IPS-20b (cell line): ENCODE data around the gene JMJD1C.

Experiments
- H3K27ac ChIP-seq: one replicate; pipeline ENCODE4 v1.5.1; 2013; ENCODE audit warnings: low read length
- H3K27me3 ChIP-seq: 2 replicates; pipeline ENCODE4 v1.6.1; 2013; ENCODE audit warnings: mild to moderate bottlenecking, low read length, inconsistent platforms; ENCODE audit not compliant: insufficient read depth
- H3K36me3 ChIP-seq: 2 replicates; pipeline ENCODE4 v1.6.1; 2013; ENCODE audit warnings: low read depth, mild to moderate bottlenecking, inconsistent platforms, low read length, moderate library complexity; ENCODE audit not compliant: insufficient read depth
- H3K4me1 ChIP-seq: 2 replicates; pipeline ENCODE4 v1.6.1; 2013; ENCODE audit warnings: mild to moderate bottlenecking, control low read depth, inconsistent platforms, low read length, moderate library complexity; ENCODE audit not compliant: insufficient read depth
- H3K4me3 ChIP-seq: 2 replicates; pipeline ENCODE4 v1.5.1; 2013; ENCODE audit warnings: mild to moderate bottlenecking, low read length, inconsistent platforms
- H3K9ac ChIP-seq: 2 replicates; pipeline ENCODE4 v1.6.1; 2013; ENCODE audit warnings: low read depth, mild to moderate bottlenecking, inconsistent platforms, low read length, moderate library complexity
- H3K9me3 ChIP-seq: 2 replicates; pipeline ENCODE4 v1.6.1; 2013; ENCODE audit warnings: mild to moderate bottlenecking, low read depth, low read length, inconsistent platforms; ENCODE audit not compliant: insufficient read depth

Gene JMJD1C

DNA sequence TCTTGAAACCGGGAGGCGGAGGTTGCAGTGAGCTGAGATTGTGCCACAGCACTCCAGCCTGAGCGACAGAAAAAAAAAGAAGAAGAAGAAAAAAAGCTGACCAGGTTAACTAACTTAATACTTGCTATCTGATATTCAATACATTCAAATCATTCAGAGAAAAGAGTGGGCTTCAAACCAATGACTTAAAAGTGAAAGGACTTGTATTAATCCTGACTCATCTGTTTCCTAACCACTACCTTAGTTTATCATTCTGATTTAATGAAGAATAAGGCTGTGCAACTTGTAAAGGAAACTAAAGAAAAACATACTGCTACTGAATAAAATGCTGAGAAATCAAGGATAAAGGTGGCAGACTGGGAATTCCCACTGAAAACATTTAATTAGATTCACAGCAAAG is 204.3 kb downstream of the JMJD1C start:
- H3K4me1 ChIP-seq = peaks cover 21% of the 10 kb centered on the region
- H3K9ac ChIP-seq = no peak overlapping the region
- no peak overlapping the region for H3K27ac ChIP-seq
- no peaks in the 10 kb centered on the region for H3K27me3 ChIP-seq
- H3K4me3 ChIP-seq = no peak overlapping the region
- peaks cover 60% of the 10 kb centered on the region for H3K36me3 ChIP-seq
- no peaks in the 10 kb centered on the region for H3K9me3 ChIP-seq

DNA sequence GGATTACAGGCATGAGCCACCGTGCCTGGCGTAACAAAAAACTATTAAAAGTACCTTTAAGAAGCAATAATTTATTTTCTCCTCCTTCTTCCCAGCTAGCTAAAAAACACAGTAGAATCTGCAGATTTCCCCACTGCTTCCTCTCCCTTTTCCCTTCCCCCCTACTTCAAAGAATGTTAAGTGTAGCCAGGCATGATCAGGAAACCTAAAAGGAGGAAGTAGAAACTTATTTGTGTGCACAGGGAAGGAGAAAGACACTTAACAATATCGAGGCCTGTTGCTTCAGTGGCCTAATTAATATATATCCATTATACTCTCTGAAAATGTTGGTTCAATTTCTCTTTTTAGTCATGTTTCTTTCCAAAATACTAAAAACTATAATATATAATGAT is 204.9 kb downstream of the JMJD1C start:
- H3K4me3 ChIP-seq = no peak overlapping the region
- no peaks in the 10 kb centered on the region for H3K9me3 ChIP-seq
- peaks cover 64% of the 10 kb centered on the region for H3K36me3 ChIP-seq
- no peak overlapping the region for H3K9ac ChIP-seq
- H3K4me1 ChIP-seq = peaks cover 21% of the 10 kb centered on the region
- H3K27me3 ChIP-seq = no peaks in the 10 kb centered on the region
- no peak overlapping the region for H3K27ac ChIP-seq

DNA sequence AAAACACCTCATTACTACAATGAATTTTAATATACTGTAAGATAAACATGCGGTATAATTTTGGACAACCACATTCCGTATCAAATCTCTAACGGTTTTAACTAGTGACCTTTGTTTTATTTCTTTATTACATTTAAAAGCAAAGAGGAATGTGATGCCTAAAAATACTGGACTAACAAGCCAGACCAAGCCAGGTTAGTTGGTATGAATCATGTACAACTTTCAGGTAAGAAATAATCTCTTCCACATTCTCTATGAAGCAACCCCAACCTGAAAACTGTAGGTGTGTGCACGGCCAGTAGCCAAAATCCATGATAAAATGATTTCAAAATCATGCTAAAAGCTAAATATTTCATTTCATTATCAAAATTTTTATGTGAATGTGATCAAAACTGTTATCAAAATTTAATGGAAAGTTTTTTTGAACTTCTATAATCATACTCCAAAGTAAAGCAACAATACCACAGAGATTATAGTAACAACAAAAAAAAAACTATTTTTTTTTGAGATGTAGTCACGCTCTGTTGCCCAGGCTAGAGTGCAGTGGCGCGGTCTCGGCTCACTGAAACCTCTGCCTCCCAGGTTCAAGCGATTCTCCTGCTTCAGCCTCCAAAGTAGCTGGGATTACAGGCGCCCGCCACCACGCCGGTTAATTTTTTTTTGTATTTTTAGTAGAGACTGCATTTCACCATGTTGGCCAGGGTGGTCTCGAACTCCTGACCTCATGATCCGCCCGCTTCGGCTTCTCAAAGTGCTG is 205.5 kb downstream of the JMJD1C start:
- H3K27ac ChIP-seq = no peak overlapping the region
- no peaks in the 10 kb centered on the region for H3K27me3 ChIP-seq
- H3K4me3 ChIP-seq = no peak overlapping the region
- no peak overlapping the region for H3K9ac ChIP-seq
- H3K4me1 ChIP-seq = peaks cover 21% of the 10 kb centered on the region
- H3K9me3 ChIP-seq = no peaks in the 10 kb centered on the region
- H3K36me3 ChIP-seq = peaks cover 68% of the 10 kb centered on the region

- peaks cover 23% of the 10 kb centered on the region for H3K4me1 ChIP-seq
- H3K36me3 ChIP-seq = peaks cover 79% of the 10 kb centered on the region
- no peak overlapping the region for H3K27ac ChIP-seq
- H3K4me3 ChIP-seq = peak overlapping the region; percentile 8; the same call in 1 of the 2 replicates
- H3K9me3 ChIP-seq = no peaks in the 10 kb centered on the region
- H3K27me3 ChIP-seq = no peaks in the 10 kb centered on the region
- no peak overlapping the region for H3K9ac ChIP-seq
Observed at GRCh38 chr10:63258920-63259678, 206.7 kb downstream of the JMJD1C start.

DNA sequence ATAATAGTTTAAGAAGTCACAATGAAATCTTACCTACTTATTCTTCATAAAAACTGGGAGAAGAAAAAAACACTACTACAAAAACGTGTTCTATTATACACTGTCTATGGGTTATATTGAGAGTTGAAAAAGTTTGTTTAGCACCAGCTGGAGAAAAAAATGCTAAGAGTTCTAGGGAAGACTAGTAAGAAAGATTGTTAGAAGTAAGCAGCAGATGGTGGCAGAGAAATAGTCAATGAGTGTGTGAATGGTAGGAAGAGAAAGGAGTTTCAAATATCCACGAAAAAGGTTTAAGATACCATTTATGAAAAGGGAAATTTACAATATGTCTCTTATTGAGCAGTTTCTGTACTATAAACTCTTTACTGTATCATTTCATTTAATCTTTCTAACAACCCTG is 208.0 kb downstream of the JMJD1C start:
- no peak overlapping the region for H3K9ac ChIP-seq
- H3K36me3 ChIP-seq = peaks cover 85% of the 10 kb centered on the region
- peaks cover 27% of the 10 kb centered on the region for H3K4me1 ChIP-seq

DNA sequence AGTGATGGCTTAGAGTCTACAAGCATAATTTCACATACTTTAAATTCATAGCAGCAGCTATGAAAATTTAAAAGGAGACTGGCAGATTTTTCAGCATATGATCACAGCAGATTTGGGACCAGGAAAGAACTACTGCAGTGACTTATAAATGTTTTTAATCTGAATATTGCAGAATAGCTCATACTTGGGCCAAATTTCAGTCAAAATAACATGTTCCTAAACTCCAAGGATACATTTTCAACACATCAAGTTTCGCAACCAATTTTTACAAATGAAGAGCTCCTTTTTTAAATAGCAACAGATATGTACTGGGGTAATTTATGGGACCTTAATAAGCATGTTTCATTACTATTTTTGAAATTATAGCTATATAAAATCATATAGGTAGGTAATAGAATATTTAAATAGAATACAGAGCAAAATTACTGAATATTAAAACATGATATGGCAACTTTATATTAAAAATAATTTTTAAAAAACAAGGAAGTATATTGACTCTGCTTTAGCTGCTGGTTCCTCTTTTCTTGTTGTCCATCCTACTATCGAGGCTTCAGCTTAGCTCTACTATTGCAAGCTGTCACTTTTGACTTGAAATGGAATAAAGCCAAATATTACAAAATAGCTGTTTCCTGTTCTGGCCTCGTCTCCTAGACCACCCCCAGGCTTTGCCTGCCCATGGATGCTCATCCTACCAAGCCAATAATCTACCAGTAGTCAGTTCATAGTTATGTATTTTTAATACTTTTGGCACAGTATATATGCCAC is 209.6 kb downstream of the JMJD1C start:
- no peak overlapping the region for H3K27ac ChIP-seq

More for the DNA sequence above, 208.0 kb downstream of the JMJD1C start:
- Histone ChIP-seq H3K4me3 (no peak overlapping the region), H3K9me3 (no peaks in the 10 kb centered on the region), H3K27me3 (no peaks in the 10 kb centered on the region), H3K27ac (no peak overlapping the region)

DNA sequence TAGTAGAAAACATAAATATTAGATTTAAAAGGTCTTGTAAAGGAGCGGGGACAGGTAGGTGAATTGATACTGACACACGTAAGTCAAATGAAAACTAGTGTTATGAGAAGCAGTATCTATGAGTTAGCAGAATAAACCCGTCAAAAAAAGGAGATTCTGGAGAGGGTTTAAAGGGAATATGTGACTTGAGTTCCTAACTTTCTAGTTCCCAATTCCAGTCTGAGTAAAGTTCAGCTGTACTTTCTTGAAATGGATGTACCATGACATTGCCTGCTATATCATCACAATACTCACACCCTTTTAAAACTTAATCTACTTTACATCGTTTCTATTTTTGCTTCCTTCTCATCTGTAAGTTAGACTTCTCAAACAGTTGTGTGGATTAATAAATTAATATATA is 210.5 kb downstream of the JMJD1C start:
- Histone ChIP-seq H3K36me3 (peaks cover 78% of the 10 kb centered on the region), H3K27ac (no peak overlapping the region), H3K4me3 (no peak overlapping the region), H3K4me1 (peaks cover 29% of the 10 kb centered on the region), H3K27me3 (no peaks in the 10 kb centered on the region), H3K9me3 (no peaks in the 10 kb centered on the region), H3K9ac (no peak overlapping the region)

More for the DNA sequence above, 209.6 kb downstream of the JMJD1C start:
- H3K36me3 ChIP-seq = peaks cover 79% of the 10 kb centered on the region
- H3K27me3 ChIP-seq = no peaks in the 10 kb centered on the region
- H3K9me3 ChIP-seq = no peaks in the 10 kb centered on the region
- H3K4me3 ChIP-seq = no peak overlapping the region
- H3K4me1 ChIP-seq = peaks cover 29% of the 10 kb centered on the region
- no peak overlapping the region for H3K9ac ChIP-seq

- Histone ChIP-seq H3K4me1 (peaks cover 23% of the 10 kb centered on the region; the same call in 1 of the 2 replicates), H3K9ac (no peak overlapping the region), H3K36me3 (peaks cover 74% of the 10 kb centered on the region), H3K4me3 (no peak overlapping the region), H3K27ac (no peak overlapping the region), H3K9me3 (no peaks in the 10 kb centered on the region), H3K27me3 (no peaks in the 10 kb centered on the region)
Observed at GRCh38 chr10:63253040-63253439, 212.7 kb downstream of the JMJD1C start.

DNA sequence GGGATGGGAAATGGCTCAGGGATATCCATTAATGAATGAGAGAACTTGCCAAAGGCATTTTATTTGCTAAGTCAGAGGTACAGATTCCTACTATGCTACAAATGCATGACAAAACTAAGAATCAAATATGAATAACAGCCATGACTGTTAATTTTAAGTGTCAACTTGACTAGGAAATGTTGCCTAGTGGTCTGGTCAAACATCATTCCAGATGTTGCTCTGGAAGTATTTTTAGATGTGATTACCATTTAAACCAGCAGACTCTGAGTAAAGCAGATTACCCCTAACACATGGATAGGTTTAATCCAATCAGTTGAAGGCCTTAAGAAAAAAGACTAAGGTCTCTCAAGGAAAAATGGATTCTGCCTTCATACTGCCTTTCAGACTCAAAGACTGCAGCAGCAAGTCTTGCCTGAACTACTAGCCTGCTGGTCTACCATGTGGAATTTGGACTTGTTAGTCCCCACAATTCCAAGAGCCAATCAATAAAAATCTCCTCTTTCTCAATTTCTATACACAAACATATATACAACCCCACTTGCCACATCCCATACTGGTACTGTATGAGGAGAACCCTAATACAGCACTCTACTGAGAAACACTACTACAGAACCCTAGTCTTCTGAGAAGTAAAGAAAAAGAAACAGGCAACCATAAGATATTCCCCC is 213.5 kb downstream of the JMJD1C start:
- H3K4me3 ChIP-seq = no peak overlapping the region
- H3K9ac ChIP-seq = no peak overlapping the region
- H3K4me1 ChIP-seq = peaks cover 19% of the 10 kb centered on the region; the same call in 1 of the 2 replicates
- no peaks in the 10 kb centered on the region for H3K9me3 ChIP-seq
- H3K27me3 ChIP-seq = no peaks in the 10 kb centered on the region
- H3K36me3 ChIP-seq = peaks cover 66% of the 10 kb centered on the region
- no peak overlapping the region for H3K27ac ChIP-seq

DNA sequence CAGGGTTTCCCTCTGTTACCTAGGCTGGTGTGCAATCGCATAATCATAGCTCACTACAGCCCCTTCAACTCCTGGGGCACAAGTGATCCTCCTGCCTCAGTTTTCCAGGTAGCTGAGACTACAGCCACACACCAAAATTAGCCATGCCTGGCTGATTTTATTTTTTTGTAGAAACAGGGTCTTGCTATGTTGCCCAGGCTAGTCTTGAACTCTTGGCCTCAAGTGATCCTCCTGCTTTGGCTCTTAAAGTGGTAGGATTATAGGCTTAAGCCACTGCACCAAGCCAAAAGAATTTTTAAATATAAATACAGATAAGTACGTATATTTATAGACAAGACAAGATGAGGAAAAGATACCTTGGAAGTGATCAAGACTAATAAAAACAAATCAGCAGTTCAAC is 215.7 kb downstream of the JMJD1C start:
- Histone ChIP-seq H3K9me3 (peaks cover 3% of the 10 kb centered on the region; the same call in 1 of the 2 replicates), H3K27me3 (no peaks in the 10 kb centered on the region), H3K4me1 (peaks cover 19% of the 10 kb centered on the region; the same call in 1 of the 2 replicates), H3K4me3 (no peak overlapping the region), H3K9ac (no peak overlapping the region), H3K27ac (no peak overlapping the region), H3K36me3 (peaks cover 48% of the 10 kb centered on the region)

DNA sequence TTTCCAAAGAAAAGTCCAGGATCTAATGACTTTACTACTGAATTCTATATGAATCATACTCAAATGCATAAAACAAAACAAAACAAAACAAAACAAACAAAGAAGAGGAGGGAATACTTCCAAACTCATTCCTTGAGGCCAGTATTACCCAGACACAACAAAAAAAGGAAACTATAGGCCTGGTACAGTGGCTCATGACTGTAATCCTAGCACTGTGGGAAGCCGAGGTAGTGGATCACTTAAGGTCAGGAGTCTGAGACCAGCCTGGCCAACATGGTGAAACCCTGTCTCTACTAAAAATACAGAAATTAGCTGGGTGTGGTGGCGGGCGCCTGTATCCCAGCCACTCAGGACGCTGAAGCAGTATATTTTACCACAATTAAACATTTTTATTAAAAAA is 218.0 kb downstream of the JMJD1C start:
- peaks cover 3% of the 10 kb centered on the region; the same call in 1 of the 2 replicates for H3K9me3 ChIP-seq
- peaks cover 15% of the 10 kb centered on the region; the same call in 1 of the 2 replicates for H3K4me1 ChIP-seq
- no peak overlapping the region for H3K27ac ChIP-seq
- H3K9ac ChIP-seq = no peak overlapping the region
- peaks cover 30% of the 10 kb centered on the region for H3K36me3 ChIP-seq
- no peaks in the 10 kb centered on the region for H3K27me3 ChIP-seq
- H3K4me3 ChIP-seq = no peak overlapping the region
